ENCODE data around the gene NDUFS6.

DNA sequence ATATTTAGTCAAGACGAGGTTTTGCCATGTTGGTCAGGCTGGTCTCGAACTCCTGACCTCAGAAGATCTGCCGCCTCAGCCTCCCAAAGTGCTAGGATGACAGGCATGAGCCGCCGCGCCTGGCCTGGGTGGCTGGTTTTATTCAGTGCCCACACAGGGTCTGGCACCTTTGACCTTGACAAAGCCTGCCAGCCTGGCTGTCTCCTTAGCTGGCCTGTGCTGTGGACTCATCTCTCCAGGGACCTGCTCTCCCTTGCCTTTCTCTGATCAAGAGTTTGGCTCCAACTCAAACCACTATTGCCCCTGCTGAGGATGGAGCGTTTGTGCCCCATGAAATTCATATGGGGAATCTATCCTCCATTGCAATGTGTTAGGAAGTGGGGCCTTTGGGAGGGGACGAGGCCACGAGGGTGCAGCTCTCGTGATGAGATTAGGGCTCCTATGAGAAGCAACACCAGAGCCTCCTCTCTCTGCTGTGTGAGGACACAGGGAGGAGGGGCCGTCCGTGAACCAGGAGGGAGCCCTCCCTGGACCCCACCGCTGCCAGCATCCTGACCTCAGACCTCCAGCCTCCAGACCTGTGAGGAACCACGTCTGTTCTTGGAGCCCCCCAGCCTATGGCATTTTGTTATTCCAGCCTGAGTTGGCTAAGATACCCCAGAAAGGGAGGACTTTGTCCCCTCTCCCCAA is 46.5 kb upstream of the NDUFS6 start:
- TF ChIP-seq CTCF (conservative IDR thresholded peaks at IDR 0.05) = no peak
- no peak for TF ChIP-seq ZFX (IDR thresholded peaks at IDR 0.05)
